Neural cell (in vitro differentiated cells): ENCODE data around the gene MYO6. TPM values are rescaled to one million over a fixed set of nuclear protein-coding genes. Genes with fewer than 3 reads are reported as not detected.

Experiments
- H2AFZ ChIP-seq: fragments of 200-600, 300-800 bp; sonication (generic), shearing (Covaris generic); 2 replicates; pipeline ENCODE4 v1.6.0; 2014; ENCODE audit warnings: low read depth, mild to moderate bottlenecking, antibody characterized with exemption, low read length, moderate library complexity
- H3F3A ChIP-seq: fragments of 200-600 bp; shearing (Covaris generic); 2 replicates; pipeline ENCODE4 v1.6.1; 2016; ENCODE audit warnings: mild to moderate bottlenecking, moderate library complexity, mixed read lengths, antibody characterized with exemption, low read length; ENCODE audit not compliant: insufficient read depth, poor library complexity, severe bottlenecking
- H3K27ac ChIP-seq: fragments of 200-600, 300-800 bp; sonication (generic), shearing (Covaris generic); 2 replicates; pipeline ENCODE4 v1.5.1; 2014; ENCODE audit warnings: mild to moderate bottlenecking, low read length, moderate library complexity
- H3K27me3 ChIP-seq: fragments of 300-800, 200-600 bp; sonication (generic), shearing (Covaris generic); 2 replicates; pipeline ENCODE4 v1.6.0; 2014; ENCODE audit warnings: mild to moderate bottlenecking, low read depth, low read length, moderate library complexity; ENCODE audit not compliant: insufficient read depth
- H3K36me3 ChIP-seq: fragments of 300-800, 200-600 bp; sonication (generic), shearing (Covaris generic); 2 replicates; pipeline ENCODE4 v1.5.1; 2014; ENCODE audit warnings: mild to moderate bottlenecking, antibody characterized with exemption, low read length, moderate library complexity; ENCODE audit not compliant: insufficient read depth
- H3K4me2 ChIP-seq: fragments of 300-800, 200-600 bp; sonication (generic), shearing (Covaris generic); 2 replicates; pipeline ENCODE4 v1.6.0; 2014; ENCODE audit warnings: mild to moderate bottlenecking, low read length
- H3K4me3 ChIP-seq: fragments of 300-800, 200-600 bp; sonication (generic), shearing (Covaris generic); 2 replicates; pipeline ENCODE4 v1.5.1; 2014; ENCODE audit warnings: mild to moderate bottlenecking, low read length, moderate library complexity
- H3K79me2 ChIP-seq: fragments of 200-600 bp; shearing (Covaris generic); replicated peaks from 2 replicates; pipeline ENCODE4 v1.6.0; 2014; ENCODE audit warnings: mild to moderate bottlenecking, low read length, moderate library complexity; ENCODE audit not compliant: insufficient read depth
- H3K9ac ChIP-seq: fragments of 300-800, 200-600 bp; sonication (generic), shearing (Covaris generic); 2 replicates; pipeline ENCODE4 v1.6.1; 2016; ENCODE audit warnings: mild to moderate bottlenecking, low read length, mixed read lengths
- H3K9me2 ChIP-seq: fragments of 200-600 bp; shearing (Covaris generic); 2 replicates; pipeline ENCODE4 v1.6.1; 2016; ENCODE audit warnings: mild to moderate bottlenecking, low read length, mixed read lengths; ENCODE audit not compliant: insufficient read depth
- H3K9me3 ChIP-seq: fragments of 200-600, 300-800 bp; sonication (generic), shearing (Covaris generic); 2 replicates; pipeline ENCODE4 v1.6.1; 2016; ENCODE audit warnings: mild to moderate bottlenecking, mixed run types, low read length, moderate library complexity, mixed read lengths
- H4K20me1 ChIP-seq: fragments of 200-600 bp; shearing (Covaris generic); 2 replicates; pipeline ENCODE4 v1.6.1; 2016; ENCODE audit warnings: mild to moderate bottlenecking, mixed run types; ENCODE audit not compliant: insufficient read depth
- CTCF ChIP-seq: fragments of 450-650 bp; IDR thresholded peaks from 2 replicates; pipeline ENCODE4 v1.5.1; 2014; ENCODE audit warnings: antibody characterized with exemption, mild to moderate bottlenecking, moderate library complexity; ENCODE audit not compliant: poor library complexity, severe bottlenecking
- EP300 ChIP-seq: fragments of 450-650 bp; conservative IDR thresholded peaks from 2 replicates; pipeline ENCODE4 v1.6.1; 2014; ENCODE audit warnings: antibody characterized with exemption, mild to moderate bottlenecking, moderate library complexity; ENCODE audit not compliant: poor library complexity, severe bottlenecking
- EZH2 ChIP-seq: fragments of 200-600, 300-800 bp; shearing (Covaris generic), sonication (generic); IDR thresholded peaks from 2 replicates; pipeline ENCODE4 v1.6.1; 2014; ENCODE audit warnings: antibody characterized with exemption, low read length, borderline replicate concordance, mild to moderate bottlenecking; ENCODE audit not compliant: insufficient read depth, poor library complexity, severe bottlenecking
- MXI1 ChIP-seq: fragments of 450-650 bp; conservative IDR thresholded peaks from 2 replicates; pipeline ENCODE4 v1.6.1; 2014; ENCODE audit warnings: antibody characterized with exemption, mild to moderate bottlenecking; ENCODE audit not compliant: poor library complexity, severe bottlenecking
- POLR2AphosphoS5 ChIP-seq: IDR thresholded peaks from 2 replicates; pipeline ENCODE4 v1.6.1; 2012
- RAD21 ChIP-seq: fragments of 450-650 bp; conservative IDR thresholded peaks from 2 replicates; pipeline ENCODE4 v1.6.1; 2014; ENCODE audit warnings: antibody characterized with exemption, mild to moderate bottlenecking, moderate library complexity
- REST ChIP-seq: IDR thresholded peaks from 2 replicates; pipeline ENCODE4 v1.6.1; 2012; ENCODE audit warnings: borderline replicate concordance
- SMC3 ChIP-seq: fragments of 450-650 bp; conservative IDR thresholded peaks from 2 replicates; pipeline ENCODE4 v1.6.1; 2014; ENCODE audit warnings: antibody characterized with exemption, mild to moderate bottlenecking, moderate library complexity; ENCODE audit not compliant: poor library complexity
- TAF1 ChIP-seq: IDR thresholded peaks from 2 replicates; pipeline ENCODE4 v1.6.1; 2012; ENCODE audit warnings: low read depth
- polyA plus RNA-seq: library from polyadenylated mRNA; depleted of rRNA; stranded (reverse); fragments of >200 nt; gene quantifications from 2 replicates; pipeline ENCODE4 v1.2.3, GENCODE V29; 2014

Gene MYO6
- polyA plus RNA-seq, 1 donor from 2014 or later, result 49.1 TPM

GRCh38 chr6:75863001-75863400, 114.0 kb downstream of the MYO6 start:
- no peaks in the 10 kb centered on the region for H3K27me3 ChIP-seq
- H3K9me2 ChIP-seq, result no peaks in the 10 kb centered on the region
- no peaks in the 10 kb centered on the region for H3F3A ChIP-seq
- no peaks in the 10 kb centered on the region for H4K20me1 ChIP-seq
- no peaks in the 10 kb centered on the region for H3K79me2 ChIP-seq
- no peaks in the 10 kb centered on the region for H3K9me3 ChIP-seq
- H2AFZ ChIP-seq, result no peak overlapping the region
- peaks cover 5% of the 10 kb centered on the region for H3K36me3 ChIP-seq
- no peak overlapping the region for H3K4me3 ChIP-seq
- TF ChIP-seq EZH2 (no peak), REST (no peak), POLR2AphosphoS5 (no peak), TAF1 (no peak), SMC3 (no peak), CTCF (no peak), EP300 (no peak), RAD21 (no peak), MXI1 (no peak)
- H3K9ac ChIP-seq, result no peak overlapping the region
- no peak overlapping the region for H3K27ac ChIP-seq
- H3K4me2 ChIP-seq, result no peak overlapping the region

GRCh38 chr6:75863784-75864183, 114.7 kb downstream of the MYO6 start:
- Histone ChIP-seq H3K9me2 (no peaks in the 10 kb centered on the region), H3K36me3 (peaks cover 5% of the 10 kb centered on the region), H3K4me3 (no peak overlapping the region)

More at GRCh38 chr6:75863784-75864183, 114.7 kb downstream of the MYO6 start:
- Histone ChIP-seq H2AFZ (no peak overlapping the region), H3K27ac (no peak overlapping the region), H4K20me1 (no peaks in the 10 kb centered on the region), H3K9me3 (no peaks in the 10 kb centered on the region), H3K79me2 (no peaks in the 10 kb centered on the region), H3F3A (no peaks in the 10 kb centered on the region), H3K9ac (no peak overlapping the region), H3K27me3 (no peaks in the 10 kb centered on the region), H3K4me2 (no peak overlapping the region)
- TF ChIP-seq EP300, result no peak
- TF ChIP-seq EZH2, result no peak
- no peak for TF ChIP-seq SMC3
- no peak for TF ChIP-seq TAF1
- TF ChIP-seq MXI1, result no peak
- TF ChIP-seq CTCF, result no peak
- TF ChIP-seq REST, result no peak
- no peak for TF ChIP-seq RAD21
- TF ChIP-seq POLR2AphosphoS5, result no peak
